Natural killer cell treated with Interleukin-12 subunit alpha and Interleukin-12 subunit beta and Interleukin-15 and Interleukin-18, amount 100 ng/mL, for 72 hours (primary cell): ENCODE results near the gene MAP1B. TPM values are rescaled to one million over a fixed set of nuclear protein-coding genes. Genes with fewer than 3 reads are reported as not detected.

ENCODE experiments used
- ATAC-seq, 2 donors: fragments of 150-1000 bp; cut with Tn5 transposase in 1 of 2; sonication (Bioruptor Pico), chemical (Tn5 transposase) in 1 of 2; 2 replicates each; pipeline ENCODE4 v1.10.0; 2021
- DNase-seq: peaks from one replicate; pipeline ENCODE4 v3.0.0; 2022; ENCODE audit warnings: low spot score
- H3K27ac Mint-ChIP-seq, 2 donors: 1 replicate in 1 of 2; 2 replicates in 1 of 2; pipeline ENCODE4 v1.8.0; 2022; ENCODE audit warnings: mixed read lengths in 2 of 2, mild to moderate bottlenecking in 1 of 2, moderate library complexity in 1 of 2
- H3K27me3 Mint-ChIP-seq, 2 donors: 1 replicate in 1 of 2; 2 replicates in 1 of 2; pipeline ENCODE4 v1.8.0; 2022; ENCODE audit warnings: mixed read lengths in 2 of 2
- H3K36me3 Mint-ChIP-seq: one replicate; pipeline ENCODE4 v1.8.0; 2022; ENCODE audit warnings: mixed read lengths
- H3K4me1 Mint-ChIP-seq, 2 donors: 1 replicate in 1 of 2; 2 replicates in 1 of 2; pipeline ENCODE4 v1.8.0; 2022; ENCODE audit warnings: low read depth in 2 of 2, mixed read lengths in 2 of 2, mild to moderate bottlenecking in 1 of 2
- H3K4me3 Mint-ChIP-seq: one replicate; pipeline ENCODE4 v1.8.0; 2022; ENCODE audit warnings: mixed read lengths
- H3K9me3 Mint-ChIP-seq: 2 replicates; pipeline ENCODE4 v1.8.0; 2022; ENCODE audit warnings: mixed read lengths
- total RNA-seq, 2 donors: library from RNA; stranded (reverse); gene quantifications; one replicate each; pipeline ENCODE4 v1.2.3, GENCODE V29; 2022

MAP1B gene
- total RNA-seq, 2 donors from 2014 or later = 0.06 to 0.14 TPM

DNA sequence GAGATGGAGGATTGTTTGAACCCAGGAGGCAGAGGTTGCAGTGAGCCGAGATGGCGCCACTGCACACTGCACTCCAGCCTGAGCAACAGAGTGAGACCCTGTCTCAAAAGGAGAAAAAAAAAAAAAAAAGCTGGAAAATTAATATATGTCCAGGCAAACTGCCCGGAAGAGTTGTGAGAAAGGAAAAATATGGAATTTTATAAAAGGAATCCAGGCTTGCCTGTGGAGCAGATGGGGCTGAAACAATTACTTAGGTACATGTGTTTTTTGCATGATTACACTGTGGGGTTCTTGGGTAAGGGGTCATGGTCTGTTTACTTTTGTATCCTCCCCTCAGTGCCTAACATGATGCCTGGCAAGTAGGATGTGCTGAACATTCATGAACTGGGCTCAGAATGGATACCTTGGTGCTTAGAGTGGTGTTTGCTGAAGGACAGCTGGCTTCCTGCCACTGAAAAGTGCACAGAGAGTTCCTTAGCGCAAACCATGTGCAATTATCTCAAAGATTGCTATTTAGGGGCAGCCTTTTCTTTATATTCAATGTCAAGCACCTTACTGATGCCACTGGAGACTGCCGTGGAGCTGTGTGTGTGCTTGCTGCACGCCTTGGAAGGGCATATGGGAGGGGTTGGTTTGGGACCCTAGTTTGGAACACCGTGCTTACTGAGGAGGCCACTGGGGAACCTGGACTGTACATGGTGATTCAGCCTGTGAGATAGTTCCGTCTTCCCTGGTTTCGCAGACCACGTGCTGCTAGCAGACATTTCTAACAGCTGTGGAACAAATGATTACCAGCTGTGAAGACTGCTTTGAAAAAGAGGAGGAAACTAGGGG is 78.4 kb downstream of the MAP1B start:
- Mint-ChIP-seq H3K27me3 (peaks cover 36 to 62% of the 10 kb centered on the region in 2 donors), H3K4me3 (no peak overlapping the region), H3K27ac (no peak overlapping the region), H3K36me3 (no peaks in the 10 kb centered on the region), H3K9me3 (no peaks in the 10 kb centered on the region), H3K4me1 (no peaks in the 10 kb centered on the region)
- ATAC-seq (no peak), DNase-seq (no peak)

DNA sequence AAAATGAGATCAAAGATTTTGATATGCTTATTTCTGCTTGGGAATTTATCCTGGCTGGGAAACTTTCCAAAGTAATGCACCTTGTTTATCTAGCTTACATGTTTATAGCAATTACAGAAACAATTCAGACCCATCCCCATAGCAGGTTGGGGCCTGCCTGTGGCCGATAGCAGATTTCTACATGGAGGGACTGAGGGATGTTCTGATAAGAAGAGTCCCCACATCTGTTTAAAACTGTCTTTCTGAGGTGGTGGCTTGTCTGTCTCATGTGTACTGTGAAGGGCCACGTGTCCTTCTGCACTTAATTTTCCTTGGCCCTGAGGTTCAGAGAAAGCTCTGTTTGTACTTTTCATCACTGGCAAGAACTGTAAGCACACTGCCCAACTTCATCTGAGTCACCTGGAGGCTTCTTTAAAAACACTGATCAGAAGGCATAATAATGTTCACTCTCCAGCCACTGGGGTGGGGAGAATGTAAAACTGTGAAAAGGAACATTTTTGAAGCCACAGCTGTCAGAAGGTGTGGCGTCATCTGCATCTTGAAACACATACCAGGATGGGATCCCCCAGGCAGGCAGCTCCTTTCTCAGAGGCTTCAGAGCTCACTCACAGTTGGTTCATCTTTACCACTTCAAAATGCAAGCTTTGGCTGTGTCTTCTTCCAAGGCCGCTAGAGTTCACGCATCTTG is 80.3 kb downstream of the MAP1B start:
- Mint-ChIP-seq H3K4me1 (no peaks in the 10 kb centered on the region), H3K27ac (no peak overlapping the region), H3K4me3 (no peak overlapping the region), H3K36me3 (no peaks in the 10 kb centered on the region), H3K9me3 (no peaks in the 10 kb centered on the region), H3K27me3 (peaks cover 30 to 67% of the 10 kb centered on the region in 2 donors)
- DNase-seq (no peak), ATAC-seq (no peak)

DNA sequence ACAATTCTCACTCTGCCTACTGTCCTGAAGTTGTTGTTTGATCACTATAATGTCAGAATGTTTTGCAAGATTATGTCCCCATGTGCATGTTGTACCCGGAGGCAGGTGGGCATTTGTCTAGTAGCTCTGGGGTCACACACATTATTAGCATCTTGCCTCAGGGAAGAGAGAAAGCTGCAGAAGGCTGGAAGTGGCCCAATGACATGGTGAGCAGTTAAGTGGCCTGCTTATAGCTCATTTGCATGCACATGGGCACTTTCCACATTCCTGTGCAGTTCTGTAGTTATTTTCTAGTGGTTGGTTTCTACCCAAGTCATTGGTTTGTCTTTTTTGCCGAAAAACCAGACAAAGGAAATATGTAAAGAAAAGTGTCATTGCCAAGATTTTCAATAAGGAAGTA is 80.9 kb downstream of the MAP1B start:
- ATAC-seq (no peak), DNase-seq (no peak)
- no peak overlapping the region for H3K27ac Mint-ChIP-seq
- no peak overlapping the region for H3K4me3 Mint-ChIP-seq
- no peaks in the 10 kb centered on the region for H3K36me3 Mint-ChIP-seq
- H3K4me1 Mint-ChIP-seq = no peaks in the 10 kb centered on the region
- no peaks in the 10 kb centered on the region for H3K9me3 Mint-ChIP-seq
- peaks cover 30 to 67% of the 10 kb centered on the region in 2 donors for H3K27me3 Mint-ChIP-seq

DNA sequence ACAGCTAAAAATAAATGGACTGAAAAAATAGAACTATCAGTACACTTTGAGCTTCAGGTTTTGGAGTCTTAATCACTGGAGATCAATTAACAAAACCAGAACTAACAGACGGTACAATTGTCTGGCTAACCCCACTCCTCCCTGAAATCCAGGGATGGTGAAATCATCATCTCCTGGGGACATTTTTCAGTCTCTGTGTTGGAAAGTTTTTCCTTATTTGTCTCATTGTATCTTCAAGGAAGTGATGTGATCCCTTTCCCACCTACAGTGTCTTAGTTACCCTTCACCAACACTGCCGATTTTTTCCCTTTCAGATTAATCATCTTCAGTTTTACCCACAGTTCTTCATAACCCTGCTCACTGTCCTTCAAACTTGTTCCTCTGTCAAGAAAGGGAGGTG is 81.9 kb downstream of the MAP1B start:
- H3K9me3 Mint-ChIP-seq = no peaks in the 10 kb centered on the region
- H3K36me3 Mint-ChIP-seq = no peaks in the 10 kb centered on the region
- H3K4me3 Mint-ChIP-seq = no peak overlapping the region
- H3K27ac Mint-ChIP-seq = no peak overlapping the region
- ATAC-seq = no peak
- no peak for DNase-seq
- H3K4me1 Mint-ChIP-seq = no peaks in the 10 kb centered on the region
- peaks cover 32 to 68% of the 10 kb centered on the region in 2 donors for H3K27me3 Mint-ChIP-seq

DNA sequence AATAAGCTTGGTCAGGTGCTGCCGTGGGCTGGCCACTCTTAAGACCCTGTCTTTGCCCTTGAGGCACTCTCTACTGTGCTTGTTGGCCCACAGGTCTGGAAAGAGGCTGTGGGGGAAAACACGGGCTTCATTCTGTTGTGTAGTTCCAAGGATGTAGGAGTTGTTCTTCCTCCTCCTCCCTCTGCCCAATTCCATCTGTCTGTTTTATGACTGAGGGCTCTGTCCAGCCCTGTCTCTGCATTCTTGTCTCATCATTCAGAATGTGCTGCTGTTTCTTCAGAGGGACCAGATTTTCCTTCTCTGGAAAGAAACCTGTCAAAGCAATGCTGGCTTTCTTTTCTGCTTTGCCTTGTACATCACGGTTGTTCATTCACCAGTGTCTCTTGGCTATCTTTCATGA is 84.1 kb downstream of the MAP1B start:
- H3K4me3 Mint-ChIP-seq = no peak overlapping the region
- DNase-seq (no peak), ATAC-seq (no peak)
- peaks cover 10 to 22% of the 10 kb centered on the region in 2 donors for H3K4me1 Mint-ChIP-seq
- H3K27me3 Mint-ChIP-seq = peaks cover 43 to 68% of the 10 kb centered on the region in 2 donors
- no peak overlapping the region for H3K27ac Mint-ChIP-seq
- H3K36me3 Mint-ChIP-seq = peaks cover 16% of the 10 kb centered on the region
- H3K9me3 Mint-ChIP-seq = peaks cover 5% of the 10 kb centered on the region

DNA sequence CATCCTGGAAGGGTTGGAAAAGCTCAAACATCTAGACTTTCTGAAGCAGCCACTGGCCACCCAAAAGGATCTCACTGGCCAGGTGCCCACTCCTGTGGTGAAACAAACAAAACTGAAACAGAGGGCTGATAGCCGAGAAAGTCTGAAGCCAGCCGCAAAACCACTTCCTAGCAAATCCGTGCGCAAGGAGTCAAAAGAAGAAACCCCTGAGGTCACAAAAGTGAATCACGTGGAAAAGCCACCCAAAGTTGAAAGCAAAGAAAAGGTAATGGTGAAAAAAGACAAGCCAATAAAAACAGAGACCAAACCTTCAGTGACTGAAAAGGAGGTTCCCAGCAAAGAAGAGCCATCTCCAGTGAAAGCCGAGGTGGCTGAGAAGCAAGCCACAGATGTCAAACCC is 87.6 kb downstream of the MAP1B start:
- Mint-ChIP-seq H3K27me3 (peaks cover 52 to 92% of the 10 kb centered on the region in 2 donors), H3K36me3 (peaks cover 16% of the 10 kb centered on the region), H3K27ac (peak overlapping the region in 1 of 2 donors; percentile 2), H3K4me3 (peak overlapping the region; percentile 59), H3K9me3 (peaks cover 5% of the 10 kb centered on the region), H3K4me1 (peaks cover 10 to 23% of the 10 kb centered on the region in 2 donors)
- DNase-seq (no peak), ATAC-seq (peak; percentile 75 to 85)

DNA sequence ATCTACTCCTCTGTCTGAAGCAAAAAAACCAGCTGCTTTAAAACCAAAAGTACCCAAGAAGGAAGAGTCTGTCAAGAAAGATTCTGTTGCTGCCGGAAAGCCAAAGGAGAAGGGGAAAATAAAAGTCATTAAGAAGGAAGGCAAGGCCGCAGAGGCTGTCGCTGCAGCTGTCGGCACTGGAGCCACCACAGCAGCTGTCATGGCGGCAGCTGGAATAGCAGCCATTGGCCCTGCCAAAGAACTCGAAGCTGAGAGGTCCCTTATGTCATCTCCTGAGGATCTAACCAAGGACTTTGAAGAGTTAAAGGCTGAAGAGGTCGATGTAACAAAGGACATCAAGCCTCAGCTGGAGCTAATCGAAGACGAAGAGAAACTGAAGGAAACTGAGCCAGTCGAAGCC is 88.3 kb downstream of the MAP1B start:
- Mint-ChIP-seq H3K4me3 (peak overlapping the region; percentile 59), H3K27me3 (peaks cover 52 to 90% of the 10 kb centered on the region in 2 donors), H3K4me1 (peaks cover 10 to 23% of the 10 kb centered on the region in 2 donors)

DNA sequence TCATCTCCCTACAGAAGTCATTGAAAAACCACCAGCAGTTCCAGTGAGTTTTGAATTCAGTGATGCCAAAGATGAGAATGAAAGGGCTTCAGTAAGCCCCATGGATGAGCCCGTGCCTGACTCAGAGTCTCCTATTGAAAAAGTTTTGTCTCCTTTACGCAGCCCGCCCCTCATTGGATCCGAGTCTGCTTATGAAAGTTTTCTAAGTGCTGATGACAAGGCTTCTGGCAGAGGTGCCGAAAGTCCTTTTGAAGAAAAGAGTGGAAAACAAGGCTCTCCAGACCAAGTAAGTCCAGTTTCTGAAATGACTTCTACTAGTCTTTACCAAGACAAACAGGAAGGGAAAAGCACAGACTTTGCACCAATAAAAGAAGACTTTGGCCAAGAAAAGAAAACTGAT is 90.1 kb downstream of the MAP1B start:
- no peak for DNase-seq
- Mint-ChIP-seq H3K4me1 (peaks cover 10 to 23% of the 10 kb centered on the region in 2 donors), H3K27me3 (peaks cover 49 to 72% of the 10 kb centered on the region in 2 donors), H3K36me3 (peaks cover 16% of the 10 kb centered on the region), H3K9me3 (peaks cover 5% of the 10 kb centered on the region), H3K4me3 (no peak overlapping the region), H3K27ac (no peak overlapping the region)
- no peak for ATAC-seq

More for the DNA sequence above, 88.3 kb downstream of the MAP1B start:
- DNase-seq (no peak), ATAC-seq (no peak)
- Mint-ChIP-seq H3K27ac (no peak overlapping the region), H3K36me3 (peaks cover 16% of the 10 kb centered on the region), H3K9me3 (peaks cover 5% of the 10 kb centered on the region)

DNA sequence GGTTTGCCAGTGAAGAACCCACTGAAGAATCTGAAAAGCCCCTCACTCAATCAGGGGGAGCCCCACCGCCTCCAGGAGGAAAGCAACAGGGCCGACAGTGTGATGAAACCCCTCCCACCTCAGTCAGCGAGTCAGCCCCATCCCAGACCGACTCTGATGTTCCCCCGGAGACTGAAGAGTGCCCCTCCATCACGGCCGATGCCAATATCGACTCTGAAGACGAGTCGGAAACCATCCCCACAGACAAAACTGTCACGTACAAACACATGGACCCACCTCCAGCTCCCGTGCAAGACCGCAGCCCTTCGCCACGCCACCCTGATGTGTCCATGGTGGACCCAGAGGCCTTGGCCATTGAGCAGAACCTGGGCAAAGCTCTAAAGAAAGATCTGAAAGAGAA is 92.4 kb downstream of the MAP1B start:
- H3K4me3 Mint-ChIP-seq = no peak overlapping the region
- peaks cover 16% of the 10 kb centered on the region for H3K36me3 Mint-ChIP-seq
- H3K27me3 Mint-ChIP-seq = peaks cover 34 to 49% of the 10 kb centered on the region in 2 donors
- ATAC-seq (no peak), DNase-seq (no peak)
- peaks cover 8 to 18% of the 10 kb centered on the region in 2 donors for H3K4me1 Mint-ChIP-seq
- H3K27ac Mint-ChIP-seq = no peak overlapping the region
- peaks cover 5% of the 10 kb centered on the region for H3K9me3 Mint-ChIP-seq

DNA sequence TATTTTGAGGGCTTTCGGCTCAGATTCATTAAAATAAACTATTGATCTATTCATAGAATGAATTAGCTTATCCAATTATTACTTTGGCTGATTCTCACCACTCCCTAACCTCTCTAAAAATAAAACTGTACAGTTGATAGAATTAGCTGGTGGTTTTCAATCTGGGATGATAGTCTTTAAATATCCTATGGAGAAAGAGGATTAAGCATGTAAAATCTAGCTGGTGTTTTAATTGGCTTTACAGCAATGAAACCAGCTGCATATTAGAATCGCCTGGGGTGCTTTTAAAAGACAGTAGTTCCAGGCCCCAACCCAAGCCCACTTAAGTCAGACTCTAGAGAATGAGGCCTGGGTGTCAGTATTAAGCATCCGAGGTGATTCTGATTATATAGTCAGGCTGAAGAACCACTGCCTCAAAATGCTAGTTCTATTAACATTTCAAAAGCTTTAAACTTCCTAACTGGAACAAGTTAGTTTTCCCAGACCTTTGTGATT is 95.1 kb downstream of the MAP1B start:
- no peak for ATAC-seq
- no peak overlapping the region for H3K4me3 Mint-ChIP-seq
- H3K9me3 Mint-ChIP-seq = no peaks in the 10 kb centered on the region
- H3K27me3 Mint-ChIP-seq = peaks cover 14 to 29% of the 10 kb centered on the region in 2 donors
- no peak for DNase-seq
- no peak overlapping the region for H3K27ac Mint-ChIP-seq
- peaks cover 4% of the 10 kb centered on the region for H3K36me3 Mint-ChIP-seq
- peaks cover 0 to 2% of the 10 kb centered on the region in 2 donors for H3K4me1 Mint-ChIP-seq

DNA sequence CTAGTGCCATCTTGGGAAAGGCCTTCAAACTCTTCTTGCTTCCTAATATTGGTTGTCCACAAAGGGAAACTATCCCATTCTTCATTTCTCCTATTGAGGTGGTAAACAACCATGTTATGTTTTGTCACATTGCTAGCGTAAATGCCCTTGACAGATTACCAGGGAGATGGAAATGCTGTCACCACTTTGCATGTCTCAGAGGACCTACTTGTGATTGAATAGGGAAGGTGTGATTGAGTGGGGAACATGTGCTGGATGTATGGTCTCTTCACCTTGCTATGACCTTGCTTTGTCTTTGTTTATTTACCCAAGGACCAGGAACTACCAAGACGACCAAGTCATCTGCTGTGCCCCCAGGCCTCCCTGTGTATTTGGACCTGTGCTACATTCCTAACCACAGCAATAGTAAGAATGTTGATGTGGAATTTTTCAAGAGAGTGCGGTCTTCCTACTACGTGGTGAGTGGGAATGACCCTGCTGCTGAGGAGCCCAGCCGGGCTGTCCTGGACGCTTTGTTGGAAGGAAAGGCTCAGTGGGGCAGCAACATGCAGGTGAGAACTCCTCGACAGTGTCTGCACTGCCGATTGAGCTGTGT is 96.1 kb downstream of the MAP1B start:
- peaks cover 0 to 2% of the 10 kb centered on the region in 2 donors for H3K4me1 Mint-ChIP-seq
- no peaks in the 10 kb centered on the region for H3K9me3 Mint-ChIP-seq
- peak in 1 of 2 donors; percentile 24 for ATAC-seq
- H3K27ac Mint-ChIP-seq = no peak overlapping the region
- peaks cover 11 to 25% of the 10 kb centered on the region in 2 donors for H3K27me3 Mint-ChIP-seq
- no peak for DNase-seq
- H3K4me3 Mint-ChIP-seq = no peak overlapping the region
- peaks cover 4% of the 10 kb centered on the region for H3K36me3 Mint-ChIP-seq

DNA sequence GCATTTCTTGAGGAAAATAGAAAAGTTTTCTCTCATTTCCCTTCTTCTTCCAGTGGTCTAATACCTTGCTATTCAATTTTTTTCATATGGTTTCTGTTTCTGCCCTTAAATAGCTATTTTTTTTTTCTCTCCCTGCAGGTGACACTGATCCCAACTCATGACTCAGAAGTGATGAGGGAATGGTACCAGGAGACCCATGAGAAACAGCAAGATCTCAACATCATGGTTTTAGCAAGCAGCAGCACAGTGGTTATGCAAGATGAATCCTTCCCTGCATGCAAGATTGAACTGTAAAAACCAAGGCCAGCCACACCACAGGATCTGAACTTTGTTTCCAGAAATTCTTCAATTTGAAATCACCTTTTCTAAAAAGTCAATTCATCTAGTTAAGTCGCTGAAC is 97.7 kb downstream of the MAP1B start:
- ATAC-seq (no peak), DNase-seq (no peak)
- H3K9me3 Mint-ChIP-seq = no peaks in the 10 kb centered on the region
- H3K4me1 Mint-ChIP-seq = peaks cover 0 to 2% of the 10 kb centered on the region in 2 donors
- no peak overlapping the region for H3K4me3 Mint-ChIP-seq
- peaks cover 5 to 15% of the 10 kb centered on the region in 2 donors for H3K27me3 Mint-ChIP-seq
- H3K27ac Mint-ChIP-seq = no peak overlapping the region
- peaks cover 4% of the 10 kb centered on the region for H3K36me3 Mint-ChIP-seq

DNA sequence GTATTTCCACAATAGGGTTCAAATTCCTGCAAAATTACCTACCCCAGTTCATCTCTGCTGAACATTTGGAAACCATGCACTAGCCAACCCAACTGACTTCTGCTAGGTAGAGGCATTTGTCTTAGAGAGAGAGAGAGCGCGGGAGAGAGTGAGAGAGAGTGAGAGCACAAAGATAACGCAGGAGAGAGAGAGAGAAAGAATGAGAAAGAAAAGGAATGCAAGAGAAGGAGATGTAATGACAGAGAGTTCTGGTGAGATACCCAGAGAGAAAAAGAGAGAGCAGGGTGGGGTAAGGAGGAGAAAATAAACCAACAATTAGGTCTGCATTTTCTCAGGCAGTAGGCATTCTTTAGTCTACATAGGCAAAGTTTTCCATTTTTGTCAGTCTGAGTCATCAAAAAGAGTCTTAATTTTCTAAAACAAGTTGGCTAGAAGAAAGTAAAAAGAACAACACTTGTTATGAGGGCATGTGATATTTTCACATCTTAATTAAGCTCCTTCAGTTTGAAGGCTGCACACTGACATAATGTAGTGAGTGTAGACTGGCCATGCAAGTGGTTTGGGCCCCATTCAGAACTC is 98.2 kb downstream of the MAP1B start:
- Mint-ChIP-seq H3K27me3 (peaks cover 5 to 14% of the 10 kb centered on the region in 2 donors), H3K9me3 (no peaks in the 10 kb centered on the region), H3K27ac (no peak overlapping the region), H3K36me3 (peaks cover 4% of the 10 kb centered on the region), H3K4me1 (peaks cover 0 to 2% of the 10 kb centered on the region in 2 donors), H3K4me3 (no peak overlapping the region)
- no peak for ATAC-seq
- DNase-seq = no peak
